IMR-90 (cell line): ENCODE results near the gene BSPRY. TPM values are rescaled to one million over a fixed set of nuclear protein-coding genes. Genes with fewer than 3 reads are reported as not detected.

Experiments used
- ATAC-seq: fragments of 200-7000 bp; cut with Tn5 transposase; 2 replicates; pipeline ENCODE4 v1.9.1; 2020; ENCODE audit warnings: low read depth, mild to moderate bottlenecking, moderate library complexity
- BruUV-seq: library from RNA; stranded (reverse); fragments of 400-500 nt; replicated peaks from 2 replicates; lab custom pipeline; 2021; lab: Mats Ljungman, UMichigan
- CTCF ChIA-PET: fragments of 300-600 bp; formaldehyde crosslinking; extraction: SDS; loops from one replicate; lab custom pipeline; 2021; ENCODE audit warnings: antibody characterized with exemption; lab: Yijun Ruan, JAX
- POLR2A ChIA-PET: fragments of 300-600 bp; sonication (Branson Sonifier 250); formaldehyde crosslinking; loops from one replicate; lab custom pipeline; 2022; ENCODE audit warnings: antibody characterized with exemption; ENCODE audit not compliant: unreplicated experiment; lab: Charles Lee
- DNase-seq: peaks from one replicate; pipeline ENCODE4 v3.0.0; 2013
- H2AFZ ChIP-seq: replicated peaks from 2 replicates; pipeline ENCODE3; 2013; ENCODE audit warnings: low read length, mild to moderate bottlenecking; ENCODE audit not compliant: poor library complexity
- H2AK5ac ChIP-seq: 2 replicates; pipeline ENCODE4 v1.6.1; 2013; ENCODE audit warnings: low read depth, low read length, inconsistent platforms
- H2AK9ac ChIP-seq: replicated peaks from 2 replicates; pipeline ENCODE3; 2013; ENCODE audit warnings: mild to moderate bottlenecking, low read depth, low read length, moderate library complexity; ENCODE audit not compliant: poor library complexity
- H2BK120ac ChIP-seq: 2 replicates; pipeline ENCODE4 v1.6.1; 2013; ENCODE audit warnings: low read depth, low read length, inconsistent platforms
- H2BK15ac ChIP-seq: 3 replicates; pipeline ENCODE4 v1.6.1; 2013; ENCODE audit warnings: low read depth, low read length, inconsistent platforms
- H2BK20ac ChIP-seq: 2 replicates; pipeline ENCODE4 v1.6.1; 2013; ENCODE audit warnings: low read depth, mild to moderate bottlenecking, inconsistent platforms, low read length, moderate library complexity
- H2BK5ac ChIP-seq: 2 replicates; pipeline ENCODE4 v1.6.1; 2013; ENCODE audit warnings: mild to moderate bottlenecking, low read depth, low read length, inconsistent platforms; ENCODE audit not compliant: poor library complexity, severe bottlenecking
- H3K14ac ChIP-seq: replicated peaks from 2 replicates; pipeline ENCODE4 v1.6.1; 2013; ENCODE audit warnings: low read depth, low read length, inconsistent platforms
- H3K18ac ChIP-seq: 2 replicates; pipeline ENCODE4 v1.6.1; 2013; ENCODE audit warnings: low read depth, low read length, control low read depth
- H3K23ac ChIP-seq: 2 replicates; pipeline ENCODE4 v1.6.1; 2013; ENCODE audit warnings: low read depth, low read length, inconsistent platforms
- H3K27ac ChIP-seq: 2 replicates; pipeline ENCODE4 v1.5.1; 2013; ENCODE audit warnings: mild to moderate bottlenecking, control low read depth, low read length; ENCODE audit not compliant: insufficient read depth
- H3K27me3 ChIP-seq: 2 replicates; pipeline ENCODE4 v1.6.1; 2013; ENCODE audit warnings: low read length; ENCODE audit not compliant: control insufficient read depth, insufficient read depth
- H3K36me3 ChIP-seq: 2 replicates; pipeline ENCODE4 v1.6.1; 2013; ENCODE audit warnings: low read length, mixed read lengths; ENCODE audit not compliant: control insufficient read depth, insufficient read depth
- H3K4ac ChIP-seq: 2 replicates; pipeline ENCODE4 v1.6.1; 2013; ENCODE audit warnings: low read depth, low read length, inconsistent platforms
- H3K4me1 ChIP-seq: 2 replicates; pipeline ENCODE4 v1.6.1; 2013; ENCODE audit warnings: low read length, mixed read lengths; ENCODE audit not compliant: control insufficient read depth, insufficient read depth
- H3K4me2 ChIP-seq: 2 replicates; pipeline ENCODE4 v1.6.1; 2013; ENCODE audit warnings: low read depth, mild to moderate bottlenecking, control low read depth, low read length, moderate library complexity
- H3K4me3 ChIP-seq: 2 replicates; pipeline ENCODE4 v1.5.1; 2013; ENCODE audit warnings: low read depth, mild to moderate bottlenecking, control low read depth, low read length, moderate library complexity; ENCODE audit not compliant: insufficient read depth
- H3K56ac ChIP-seq: 2 replicates; pipeline ENCODE4 v1.6.1; 2013; ENCODE audit warnings: low read length, inconsistent platforms; ENCODE audit not compliant: insufficient read depth; ENCODE audit errors: extremely low read depth
- H3K79me1 ChIP-seq, 2 experiments: 2 replicates each; pipeline ENCODE4 v1.6.1; 2013; ENCODE audit warnings: low read length in 2 of 2, inconsistent platforms in 1 of 2, low read depth in 1 of 2
- H3K9ac ChIP-seq: 2 replicates; pipeline ENCODE4 v1.6.1; 2013; ENCODE audit warnings: low read depth, low read length, control low read depth
- H3K9me1 ChIP-seq: 2 replicates; pipeline ENCODE4 v1.6.1; 2013; ENCODE audit warnings: low read length, inconsistent platforms; ENCODE audit not compliant: insufficient read depth
- H3K9me3 ChIP-seq: 2 replicates; pipeline ENCODE4 v1.6.1; 2013; ENCODE audit warnings: low read length; ENCODE audit not compliant: control insufficient read depth, insufficient read depth
- H4K20me1 ChIP-seq: 2 replicates; pipeline ENCODE4 v1.6.1; 2013; ENCODE audit warnings: low read length, inconsistent platforms; ENCODE audit not compliant: insufficient read depth
- H4K5ac ChIP-seq: 2 replicates; pipeline ENCODE4 v1.6.1; 2013; ENCODE audit warnings: mild to moderate bottlenecking, low read depth, low read length, control low read depth
- H4K8ac ChIP-seq, 2 experiments: 2 replicates each; pipeline ENCODE4 v1.6.1; 2013; ENCODE audit warnings: low read depth in 2 of 2, low read length in 2 of 2, control low read depth in 1 of 2, inconsistent platforms in 1 of 2
- H4K91ac ChIP-seq: 2 replicates; pipeline ENCODE4 v1.6.1; 2013; ENCODE audit warnings: low read depth, low read length, inconsistent platforms; ENCODE audit not compliant: insufficient read depth
- BHLHE40 ChIP-seq: fragments of 150-350 bp; IDR thresholded peaks from 2 replicates; pipeline ENCODE4 v1.6.1; 2016; ENCODE audit warnings: mild to moderate bottlenecking, low read depth, low read length
- CEBPB ChIP-seq: IDR thresholded peaks from 2 replicates; pipeline ENCODE4 v1.6.1; 2012; ENCODE audit warnings: low read depth, low read length, improper control_type of control experiment
- CHD1 ChIP-seq: IDR thresholded peaks from 2 replicates; pipeline ENCODE4 v1.6.1; 2012; ENCODE audit warnings: low read depth, low read length, improper control_type of control experiment
- FOS ChIP-seq: fragments of 150-350 bp; IDR thresholded peaks from 2 replicates; pipeline ENCODE4 v1.6.1; 2016; ENCODE audit warnings: low read depth, low read length
- MAFK ChIP-seq: IDR thresholded peaks from 2 replicates; pipeline ENCODE4 v1.6.1; 2012; ENCODE audit warnings: low read depth, low read length, improper control_type of control experiment
- MXI1 ChIP-seq: IDR thresholded peaks from 2 replicates; pipeline ENCODE4 v1.6.1; 2012; ENCODE audit warnings: low read depth, mild to moderate bottlenecking, low read length, moderate library complexity, borderline replicate concordance
- NFE2L2 ChIP-seq: fragments of 150-350 bp; IDR thresholded peaks from 2 replicates; pipeline ENCODE4 v1.6.1; 2016; ENCODE audit warnings: low read depth, mild to moderate bottlenecking, low read length
- RAD21 ChIP-seq: IDR thresholded peaks from 2 replicates; pipeline ENCODE4 v1.6.1; 2012; ENCODE audit warnings: low read length, improper control_type of control experiment
- RCOR1 ChIP-seq: IDR thresholded peaks from 2 replicates; pipeline ENCODE4 v1.6.1; 2012; ENCODE audit warnings: mild to moderate bottlenecking, low read length, improper control_type of control experiment; ENCODE audit not compliant: insufficient replicate concordance
- RFX5 ChIP-seq: IDR thresholded peaks from 2 replicates; pipeline ENCODE4 v1.8.0; 2012; ENCODE audit warnings: low read depth, mild to moderate bottlenecking, low read length, moderate library complexity
- SMC3 ChIP-seq: fragments of 150-350 bp; IDR thresholded peaks from 2 replicates; pipeline ENCODE4 v1.6.1; 2016; ENCODE audit warnings: low read depth, mild to moderate bottlenecking, antibody characterized with exemption, low read length, moderate library complexity
- WGBS, 2 experiments: methylation state at CpG; one replicate each; pipeline versions ENCODE4 v1.1.5 to v1.1.7; 2013; ENCODE audit warnings: missing lambda C conversion rate in 2 of 2; ENCODE audit not compliant: insufficient read length in 1 of 2; ENCODE audit errors: extremely low coverage in 2 of 2; 5-methylcytosine and 5-hydroxymethylcytosine counted together
- dilution Hi-C: fragments of 300-500 bp; cut with HindIII; formaldehyde crosslinking; loops from one replicate; pipeline ENCODE4 v1.14.3; 2018; ENCODE audit warnings: low sequenced_read_pairs; ENCODE audit not compliant: unreplicated experiment
- in situ Hi-C: fragments of 300-500 bp; cut with MboI; formaldehyde crosslinking; loops from 3 replicates; pipeline ENCODE4 v1.14.3; 2019; ENCODE audit warnings: low sequenced_read_pairs, inconsistent platforms, mixed read lengths
- intact Hi-C: fragments of 100-400 bp; cut with micrococcal nuclease; formaldehyde crosslinking; loops from 2 replicates; pipeline ENCODE4 v1.10.0; 2022
- polyA plus RNA-seq, 3 experiments: library from polyadenylated mRNA; depleted of rRNA; stranded (reverse); fragments of >200 nt; gene quantifications; 2 replicates each; pipeline ENCODE4 v1.2.3, GENCODE V29; 2012; ENCODE audit warnings: low replicate concordance in 1 of 3
- total RNA-seq: library from RNA; depleted of rRNA; stranded (reverse); fragments of >200 nt; gene quantifications from 2 replicates; pipeline ENCODE4 v1.2.3, GENCODE V29; 2012
- TF ChIP-seq, protein P1 (sequence below): fragments of 150-350 bp; IDR thresholded peaks from 2 replicates; pipeline ENCODE4 v1.6.1; 2017; ENCODE audit warnings: mild to moderate bottlenecking, antibody characterized with exemption, low read length, low read depth
- TF ChIP-seq, protein P2 (sequence below): conservative IDR thresholded peaks from 2 replicates; pipeline ENCODE4 v1.5.1; 2012; ENCODE audit warnings: mild to moderate bottlenecking, low read depth, low read length, improper control_type of control experiment
- TF ChIP-seq, protein P3 (sequence below): fragments of 150-350 bp; IDR thresholded peaks from 2 replicates; pipeline ENCODE4 v1.6.1; 2016; ENCODE audit warnings: low read depth, mild to moderate bottlenecking, low read length, moderate library complexity, borderline replicate concordance

BSPRY gene
- total and polyA plus RNA-seq, 2 of the 4 experiments (the other 2 are of a cell fraction): not detected

DNA sequence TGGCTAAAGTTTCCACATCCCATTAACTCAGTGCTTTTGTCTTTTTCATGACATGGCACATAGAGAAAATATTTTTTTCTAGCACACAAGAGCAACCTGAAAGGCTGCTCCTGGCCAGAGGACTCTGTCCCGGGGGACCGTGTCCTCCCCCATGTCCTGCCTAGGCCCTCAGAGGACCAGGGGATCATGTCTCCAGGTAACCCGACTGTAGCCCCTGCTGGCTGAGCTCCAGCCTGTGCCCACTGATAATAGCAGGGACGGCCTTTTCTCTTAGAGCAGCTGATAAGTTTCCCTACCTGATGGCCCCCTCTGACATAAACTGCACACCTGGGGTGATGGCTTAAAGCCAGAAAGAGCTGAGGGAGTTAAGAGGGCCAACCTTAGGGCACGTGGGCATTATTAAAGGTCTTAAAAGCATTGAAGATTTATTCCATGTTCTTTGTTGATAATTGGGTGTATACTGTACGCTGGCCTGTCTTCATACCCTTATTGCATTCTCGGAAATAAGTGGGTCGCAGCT lies 21.5 kb downstream of the BSPRY start:
- Histone ChIP-seq H3K56ac (no peak overlapping the region), H3K79me1 (peaks cover 0 to 8% of the 10 kb centered on the region in 2 experiments; a peak in 1 of 4 replicates), H3K23ac (no peak overlapping the region), H3K36me3 (peaks cover 12% of the 10 kb centered on the region; the same call in 1 of the 2 replicates), H3K9me1 (no peaks in the 10 kb centered on the region), H3K14ac (no peak overlapping the region), H2BK15ac (no peak overlapping the region), H4K91ac (no peak overlapping the region), H2AFZ (no peak overlapping the region), H4K5ac (no peak overlapping the region), H2AK9ac (no peak overlapping the region), H3K18ac (no peak overlapping the region), H3K9me3 (no peaks in the 10 kb centered on the region), H3K9ac (no peak overlapping the region), H2BK5ac (no peak overlapping the region), H3K4me1 (no peaks in the 10 kb centered on the region), H2BK120ac (no peak overlapping the region), H4K8ac (no peak overlapping the region), H2BK20ac (no peak overlapping the region), H2AK5ac (no peak overlapping the region), H3K4me3 (no peak overlapping the region), H3K4me2 (no peak overlapping the region), H3K27me3 (peaks cover 11% of the 10 kb centered on the region; the same call in 1 of the 2 replicates), H4K20me1 (no peaks in the 10 kb centered on the region), H3K4ac (no peak overlapping the region), H3K27ac (no peak overlapping the region)
- POLR2A ChIA-PET: no interaction called here
- CTCF ChIA-PET: no interaction called here
- DNase-seq: no peak
- in situ Hi-C loops (no loop called here), dilution Hi-C loops (no loop called here), intact Hi-C loops (no loop called here)
- no TSS peak for BruUV-seq
- no peak for ATAC-seq
- no peak for TF ChIP-seq RFX5
- TF ChIP-seq CHD1: no peak
- TF ChIP-seq, protein P1, sequence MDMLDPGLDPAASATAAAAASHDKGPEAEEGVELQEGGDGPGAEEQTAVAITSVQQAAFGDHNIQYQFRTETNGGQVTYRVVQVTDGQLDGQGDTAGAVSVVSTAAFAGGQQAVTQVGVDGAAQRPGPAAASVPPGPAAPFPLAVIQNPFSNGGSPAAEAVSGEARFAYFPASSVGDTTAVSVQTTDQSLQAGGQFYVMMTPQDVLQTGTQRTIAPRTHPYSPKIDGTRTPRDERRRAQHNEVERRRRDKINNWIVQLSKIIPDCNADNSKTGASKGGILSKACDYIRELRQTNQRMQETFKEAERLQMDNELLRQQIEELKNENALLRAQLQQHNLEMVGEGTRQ: no peak
- no peak for TF ChIP-seq CEBPB
- TF ChIP-seq, protein P2, sequence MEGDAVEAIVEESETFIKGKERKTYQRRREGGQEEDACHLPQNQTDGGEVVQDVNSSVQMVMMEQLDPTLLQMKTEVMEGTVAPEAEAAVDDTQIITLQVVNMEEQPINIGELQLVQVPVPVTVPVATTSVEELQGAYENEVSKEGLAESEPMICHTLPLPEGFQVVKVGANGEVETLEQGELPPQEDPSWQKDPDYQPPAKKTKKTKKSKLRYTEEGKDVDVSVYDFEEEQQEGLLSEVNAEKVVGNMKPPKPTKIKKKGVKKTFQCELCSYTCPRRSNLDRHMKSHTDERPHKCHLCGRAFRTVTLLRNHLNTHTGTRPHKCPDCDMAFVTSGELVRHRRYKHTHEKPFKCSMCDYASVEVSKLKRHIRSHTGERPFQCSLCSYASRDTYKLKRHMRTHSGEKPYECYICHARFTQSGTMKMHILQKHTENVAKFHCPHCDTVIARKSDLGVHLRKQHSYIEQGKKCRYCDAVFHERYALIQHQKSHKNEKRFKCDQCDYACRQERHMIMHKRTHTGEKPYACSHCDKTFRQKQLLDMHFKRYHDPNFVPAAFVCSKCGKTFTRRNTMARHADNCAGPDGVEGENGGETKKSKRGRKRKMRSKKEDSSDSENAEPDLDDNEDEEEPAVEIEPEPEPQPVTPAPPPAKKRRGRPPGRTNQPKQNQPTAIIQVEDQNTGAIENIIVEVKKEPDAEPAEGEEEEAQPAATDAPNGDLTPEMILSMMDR: no peak
- TF ChIP-seq SMC3: no peak
- no peak for TF ChIP-seq MAFK
- no peak for TF ChIP-seq MXI1
- TF ChIP-seq FOS: no peak
- TF ChIP-seq, protein P3, sequence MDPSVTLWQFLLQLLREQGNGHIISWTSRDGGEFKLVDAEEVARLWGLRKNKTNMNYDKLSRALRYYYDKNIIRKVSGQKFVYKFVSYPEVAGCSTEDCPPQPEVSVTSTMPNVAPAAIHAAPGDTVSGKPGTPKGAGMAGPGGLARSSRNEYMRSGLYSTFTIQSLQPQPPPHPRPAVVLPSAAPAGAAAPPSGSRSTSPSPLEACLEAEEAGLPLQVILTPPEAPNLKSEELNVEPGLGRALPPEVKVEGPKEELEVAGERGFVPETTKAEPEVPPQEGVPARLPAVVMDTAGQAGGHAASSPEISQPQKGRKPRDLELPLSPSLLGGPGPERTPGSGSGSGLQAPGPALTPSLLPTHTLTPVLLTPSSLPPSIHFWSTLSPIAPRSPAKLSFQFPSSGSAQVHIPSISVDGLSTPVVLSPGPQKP: no peak
- TF ChIP-seq NFE2L2: no peak
- no peak for TF ChIP-seq RAD21
- no peak for TF ChIP-seq BHLHE40
- TF ChIP-seq RCOR1: no peak
- 50% methylated on average over 2 of the region's 8 CpGs; no CpG with 5 or more reads in 1 of the 2 experiments for WGBS, 2 experiments
